C4-2B (cell line): Measurements from ENCODE around the gene MFSD2A.

Source experiments
- ZFX ChIP-seq: fragments of 450-650 bp; IDR thresholded peaks from 2 replicates; pipeline ENCODE4 v1.6.1; 2017
- TF ChIP-seq, protein P1 (sequence below): fragments of 450-650 bp; conservative IDR thresholded peaks from 2 replicates; pipeline ENCODE4 v1.5.1; 2017; ENCODE audit warnings: mild to moderate bottlenecking

DNA sequence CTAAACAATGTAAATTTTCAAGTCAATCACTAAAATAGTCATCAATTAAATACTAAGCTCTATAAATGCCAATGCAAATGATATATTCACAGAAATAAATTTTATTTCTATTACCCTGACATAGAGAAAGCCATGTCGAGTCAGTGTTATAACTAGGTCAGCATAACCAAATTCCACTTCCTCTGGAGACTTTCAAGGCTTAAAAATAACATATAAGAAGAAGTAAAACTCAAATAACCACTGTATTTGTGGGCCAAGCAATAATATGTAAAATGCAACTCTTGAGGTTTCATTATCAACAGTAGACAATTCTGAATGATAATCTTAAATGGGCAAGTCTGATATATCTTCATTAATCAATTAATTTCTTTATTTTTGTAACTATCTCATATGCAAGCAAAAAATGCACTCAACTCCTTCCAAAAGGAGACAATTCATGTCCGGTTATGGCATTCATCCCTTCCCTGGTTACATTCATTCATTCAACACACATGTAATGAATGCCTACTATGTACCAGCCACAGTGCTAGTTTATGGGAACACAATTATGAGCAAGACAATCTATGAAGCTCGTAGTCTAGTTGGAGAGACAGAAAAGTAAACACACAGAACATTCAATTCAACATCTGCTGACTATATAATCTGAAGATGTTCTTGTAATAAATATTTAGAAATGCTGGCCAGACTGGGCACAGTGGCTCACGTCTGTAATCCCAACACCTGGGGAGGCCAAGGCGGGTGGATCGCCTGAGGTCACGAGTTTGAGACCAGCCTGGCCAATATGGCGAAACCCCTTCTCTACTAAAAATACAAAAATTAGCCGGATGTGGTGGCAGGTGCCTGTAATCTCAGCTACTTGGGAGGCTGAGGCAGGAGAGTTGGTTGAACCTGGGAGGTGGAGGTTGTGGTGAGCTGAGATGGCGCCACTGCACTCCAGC lies 48.5 kb downstream of the MFSD2A start:
- TF ChIP-seq, protein P1, sequence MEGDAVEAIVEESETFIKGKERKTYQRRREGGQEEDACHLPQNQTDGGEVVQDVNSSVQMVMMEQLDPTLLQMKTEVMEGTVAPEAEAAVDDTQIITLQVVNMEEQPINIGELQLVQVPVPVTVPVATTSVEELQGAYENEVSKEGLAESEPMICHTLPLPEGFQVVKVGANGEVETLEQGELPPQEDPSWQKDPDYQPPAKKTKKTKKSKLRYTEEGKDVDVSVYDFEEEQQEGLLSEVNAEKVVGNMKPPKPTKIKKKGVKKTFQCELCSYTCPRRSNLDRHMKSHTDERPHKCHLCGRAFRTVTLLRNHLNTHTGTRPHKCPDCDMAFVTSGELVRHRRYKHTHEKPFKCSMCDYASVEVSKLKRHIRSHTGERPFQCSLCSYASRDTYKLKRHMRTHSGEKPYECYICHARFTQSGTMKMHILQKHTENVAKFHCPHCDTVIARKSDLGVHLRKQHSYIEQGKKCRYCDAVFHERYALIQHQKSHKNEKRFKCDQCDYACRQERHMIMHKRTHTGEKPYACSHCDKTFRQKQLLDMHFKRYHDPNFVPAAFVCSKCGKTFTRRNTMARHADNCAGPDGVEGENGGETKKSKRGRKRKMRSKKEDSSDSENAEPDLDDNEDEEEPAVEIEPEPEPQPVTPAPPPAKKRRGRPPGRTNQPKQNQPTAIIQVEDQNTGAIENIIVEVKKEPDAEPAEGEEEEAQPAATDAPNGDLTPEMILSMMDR, result no peak
- TF ChIP-seq ZFX, result no peak
